Stimulated activated CD4-positive, alpha-beta T cell treated with anti-CD3 and anti-CD28 coated beads, TNF-alpha, amount 100 ng/mL, for 48 hours (primary cell): ENCODE measurements around the gene ALDH9A1.
"Not testable (repeated sequence)": the region's sequence is repeated elsewhere in the genome, so short reads cannot be mapped to it uniquely, and the experiment has no call there.

Experiments
- DNase-seq, 3 donors: peaks; one replicate each; pipeline ENCODE4 v3.0.0-alpha.2; 2020; ENCODE audit warnings: low read depth in 3 of 3

The ALDH9A1 gene

DNA sequence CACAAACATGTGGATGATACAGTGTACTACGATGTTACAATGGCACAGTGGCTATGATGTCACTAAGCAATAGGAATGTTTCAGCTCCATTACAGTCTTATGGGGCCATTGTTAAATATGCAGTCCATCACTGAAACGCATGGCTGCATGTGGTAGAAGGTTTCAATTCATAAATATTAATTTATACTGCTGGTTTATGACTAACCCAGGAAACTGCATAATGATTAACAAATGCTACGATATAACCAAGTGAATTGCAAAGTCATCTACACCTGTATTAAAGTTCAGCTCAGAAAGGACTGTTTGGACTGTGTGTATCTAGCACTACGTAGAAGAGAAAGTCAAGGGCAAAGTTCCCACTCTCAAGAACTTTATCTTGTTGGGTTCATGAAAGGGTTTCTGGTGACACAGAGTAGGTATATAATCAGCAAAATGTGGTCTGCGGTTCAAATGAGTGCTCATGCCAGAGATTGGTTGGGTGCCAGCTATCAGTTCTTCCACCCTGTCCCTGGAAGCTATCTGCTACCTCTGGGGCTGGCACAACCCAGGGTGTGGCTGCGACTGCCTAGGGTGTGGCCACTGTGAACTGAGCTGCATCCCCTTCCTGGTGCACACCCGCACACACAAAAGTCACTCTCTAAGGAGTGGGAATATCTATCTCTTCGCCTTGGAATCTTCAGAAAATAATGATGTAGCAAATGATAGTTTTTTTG, 52.6 kb downstream of the ALDH9A1 start:
- DNase-seq, result no peak

GRCh38 chr1:165644064-165644735, 54.2 kb downstream of the ALDH9A1 start:
- DNase-seq, result no peak

GRCh38 chr1:165641231-165641987, 57.0 kb downstream of the ALDH9A1 start:
- DNase-seq, result no peak

DNA sequence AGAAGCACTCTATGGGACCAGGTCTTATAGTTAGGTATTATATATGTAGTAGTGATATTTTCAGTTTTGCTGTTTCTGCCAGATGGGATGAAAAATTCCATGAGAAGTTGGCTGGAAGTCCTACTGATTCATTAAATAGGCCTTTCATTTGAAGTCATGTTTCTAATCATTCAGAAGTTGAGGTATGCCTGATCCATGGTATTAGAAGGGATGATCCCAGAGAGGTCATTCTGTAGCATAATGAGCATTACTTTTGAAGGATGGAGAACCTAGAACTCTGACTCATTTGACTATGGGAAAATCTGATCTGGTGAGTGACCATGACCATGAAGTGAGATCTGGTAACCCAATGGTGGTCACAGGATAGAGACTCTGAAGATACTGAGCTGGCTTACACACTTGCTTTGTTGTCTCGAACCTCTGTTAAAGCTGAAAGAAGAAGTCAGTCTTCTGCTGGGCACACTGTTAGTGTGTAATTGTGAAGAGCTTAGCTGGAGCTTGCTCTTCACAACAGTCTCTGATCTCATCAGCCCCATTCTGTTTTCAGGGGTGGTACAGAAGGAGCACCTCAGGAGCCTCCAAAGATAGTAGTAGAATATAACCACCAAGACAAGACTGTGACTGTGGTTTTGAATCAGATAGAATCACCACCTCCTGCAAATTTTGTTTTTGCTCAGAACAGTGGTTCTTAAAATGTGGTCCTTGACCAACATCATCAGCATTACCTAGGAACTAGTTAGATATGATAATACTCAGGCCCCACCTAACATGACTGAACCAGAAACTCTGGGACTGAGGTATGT, 58.3 kb downstream of the ALDH9A1 start:
- no peak for DNase-seq

DNA sequence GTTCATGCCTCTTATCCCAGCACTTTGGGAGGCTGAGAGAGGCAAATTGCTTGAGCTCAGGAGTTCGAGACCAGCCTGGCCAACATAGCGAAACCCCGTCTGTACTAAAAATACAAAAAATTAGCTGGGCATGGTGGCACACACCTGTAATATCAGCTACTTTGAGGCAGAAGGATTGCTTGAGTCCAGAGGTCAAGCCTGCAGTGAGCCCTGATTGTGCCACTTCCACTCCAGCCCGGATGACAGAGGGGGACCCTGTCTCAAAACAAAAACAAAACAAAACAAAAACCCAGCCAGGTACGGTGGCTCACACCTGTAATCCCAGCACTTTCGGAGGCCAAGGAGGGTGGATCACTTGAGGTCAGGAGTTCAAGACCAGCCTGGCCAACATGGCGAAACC, 60.2 kb downstream of the ALDH9A1 start:
- DNase-seq, result not testable (repeated sequence)

- DNase-seq, result no peak
Measured at GRCh38 chr1:165637427-165637826, 60.9 kb downstream of the ALDH9A1 start.

- DNase-seq, result no peak
Measured at GRCh38 chr1:165635823-165636222, 62.5 kb downstream of the ALDH9A1 start.

DNA sequence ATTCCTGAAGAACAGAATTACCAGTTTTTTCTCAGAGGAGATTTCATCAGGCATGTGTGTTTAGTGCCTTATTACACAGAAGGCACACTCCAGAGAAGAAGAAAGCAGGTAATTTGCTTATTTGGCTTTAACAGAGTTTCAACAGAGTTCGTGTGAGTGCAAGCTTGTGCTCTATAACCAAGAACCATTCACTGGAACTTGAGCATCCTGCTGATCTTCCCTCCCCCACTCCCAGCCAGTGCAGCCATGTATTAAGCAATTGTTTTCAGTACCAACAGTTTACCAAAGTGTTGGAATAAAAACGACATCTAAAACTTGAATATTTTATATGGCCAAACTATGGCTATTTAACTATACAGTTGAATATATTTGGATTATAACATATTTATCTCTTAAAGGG, 63.0 kb downstream of the ALDH9A1 start:
- no peak for DNase-seq

- no peak for DNase-seq
Measured at GRCh38 chr1:165634154-165634921, 64.0 kb downstream of the ALDH9A1 start.

DNA sequence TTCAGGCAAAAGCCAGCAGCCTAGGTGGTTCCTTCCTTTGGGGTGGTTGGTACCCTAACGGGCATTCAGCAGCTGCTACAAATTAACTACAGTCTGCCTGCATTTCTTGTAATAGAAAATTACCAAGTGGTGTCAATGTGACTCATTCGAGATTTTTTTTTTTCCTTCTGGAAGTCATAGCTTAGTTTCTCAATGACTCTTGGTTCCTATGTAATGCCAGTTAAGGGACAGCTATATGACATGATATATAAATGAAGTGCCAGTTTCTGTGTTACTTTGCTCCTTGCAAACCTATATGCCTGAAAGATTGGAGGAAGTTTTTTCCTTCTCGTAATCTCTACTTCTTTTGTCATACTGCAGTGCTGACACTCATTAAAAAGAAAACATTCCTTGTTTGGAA, 64.7 kb downstream of the ALDH9A1 start:
- DNase-seq, result no peak

DNA sequence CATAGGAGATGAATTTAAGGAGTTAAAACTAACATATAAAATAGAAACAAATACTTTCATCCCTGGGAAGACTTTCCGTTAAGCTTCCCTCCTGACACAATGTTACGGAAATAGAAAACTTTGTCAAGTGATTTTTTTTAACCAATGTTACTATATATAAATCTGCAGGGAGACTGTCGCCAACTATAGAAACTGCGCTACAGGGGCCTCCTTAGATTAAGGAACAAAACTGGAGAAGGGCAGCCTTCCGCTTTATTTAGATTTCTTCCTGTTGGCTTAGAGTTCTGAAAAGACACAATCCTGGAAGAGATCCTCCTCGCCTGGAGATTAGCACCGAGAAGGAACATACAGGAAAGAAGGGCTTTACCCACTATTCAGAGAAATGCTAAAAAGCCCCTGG, 65.9 kb downstream of the ALDH9A1 start:
- DNase-seq, result no peak

DNA sequence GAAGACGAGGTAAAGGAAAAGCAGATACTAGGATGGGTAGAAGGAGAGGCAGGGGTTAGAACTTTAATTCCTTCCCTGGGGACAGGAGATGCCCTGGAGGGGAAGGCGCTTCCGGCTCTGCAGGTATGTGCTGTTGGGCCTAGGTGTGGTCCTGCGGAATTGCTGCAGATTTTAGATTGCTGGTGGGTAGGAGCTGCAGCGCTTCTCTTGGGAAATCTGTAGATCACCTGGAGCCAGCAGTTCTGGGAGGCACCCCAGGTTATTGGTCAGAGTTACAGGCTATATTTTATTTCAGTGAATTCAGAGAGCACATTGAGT, 66.3 kb downstream of the ALDH9A1 start:
- DNase-seq, result no peak

DNA sequence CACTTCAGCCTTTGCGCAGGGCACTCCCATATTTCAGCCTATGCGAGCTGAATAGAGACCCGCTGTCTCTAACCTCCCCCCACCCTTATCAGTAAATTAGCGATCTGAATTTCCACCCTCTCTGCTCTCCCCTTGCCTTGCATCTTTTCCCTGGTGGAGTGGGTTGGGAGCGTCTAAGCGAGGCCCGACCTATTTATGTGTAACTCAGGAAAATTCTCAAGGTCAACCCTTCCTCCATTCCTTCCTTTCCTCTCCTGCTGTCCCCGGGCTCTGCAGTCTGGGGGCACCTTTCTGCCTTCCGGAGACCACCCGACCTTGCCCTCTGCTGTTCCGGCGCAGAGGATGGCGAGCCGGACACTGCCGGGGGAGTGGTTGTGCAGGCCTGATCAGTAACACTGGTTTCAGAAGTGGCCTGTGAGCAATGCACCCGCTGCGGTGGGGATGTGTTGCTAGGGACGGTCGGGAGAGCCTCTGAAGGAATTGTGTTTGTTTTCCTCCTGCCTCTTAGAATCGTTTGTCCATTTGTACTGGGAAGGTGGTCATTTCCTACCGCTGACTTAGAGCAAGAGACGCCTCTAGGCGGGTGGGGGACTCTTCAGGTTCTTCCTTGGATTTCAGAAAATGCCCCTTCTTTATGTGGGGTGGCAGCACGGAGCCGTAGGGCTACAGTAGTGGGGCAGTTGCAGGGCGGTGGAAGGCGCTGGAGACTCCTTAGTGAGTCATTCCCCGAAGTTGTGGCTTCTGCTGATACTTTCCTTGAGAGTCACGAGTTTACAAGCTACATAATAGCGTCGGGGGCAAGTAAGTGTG, 66.8 kb downstream of the ALDH9A1 start:
- DNase-seq, result peak; percentile 23 to 42 (median 27)

DNA sequence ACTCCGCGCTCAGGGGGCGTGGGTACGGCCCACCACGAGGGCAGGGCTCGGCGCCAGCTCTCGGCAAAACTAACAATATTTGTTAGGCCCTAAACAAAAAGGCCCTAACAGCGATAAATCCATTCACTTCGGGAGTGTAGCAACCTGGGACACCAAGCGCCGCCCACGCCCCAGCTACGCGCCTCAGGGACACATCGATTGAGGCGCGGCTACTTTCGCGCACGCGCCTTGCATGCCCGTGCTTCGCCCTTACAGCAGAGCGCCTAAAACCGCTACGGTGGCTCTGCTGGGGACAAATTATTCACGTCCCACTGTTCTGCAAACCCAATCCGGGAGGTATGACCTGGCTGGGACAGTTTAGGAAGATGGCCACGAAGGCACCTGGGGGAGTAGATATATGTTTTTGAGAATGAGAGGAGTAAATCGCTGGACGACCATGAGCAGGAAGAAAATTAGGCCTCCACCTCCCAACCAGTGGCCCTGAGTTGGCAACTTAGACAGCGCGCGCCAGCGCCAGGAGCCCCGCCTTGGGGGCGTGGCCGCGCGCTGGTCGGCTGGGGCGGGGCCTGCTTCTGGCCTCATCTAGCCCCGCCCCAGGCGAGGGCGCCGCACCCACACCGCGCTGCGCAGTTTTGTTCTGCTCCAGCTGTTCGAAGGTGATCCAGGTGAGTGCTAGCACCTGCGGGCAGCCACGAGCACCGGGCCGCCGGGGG, 67.6 kb downstream of the ALDH9A1 start, which contains the start of gene MGST3:
MGST3 (plus strand) TSS at position 606 of the 713 bp plus-strand sequence. CDS start 18,614 bp downstream, outside the sequence.
- DNase-seq, result peak; percentile 88 to 97 (median 93)

DNA sequence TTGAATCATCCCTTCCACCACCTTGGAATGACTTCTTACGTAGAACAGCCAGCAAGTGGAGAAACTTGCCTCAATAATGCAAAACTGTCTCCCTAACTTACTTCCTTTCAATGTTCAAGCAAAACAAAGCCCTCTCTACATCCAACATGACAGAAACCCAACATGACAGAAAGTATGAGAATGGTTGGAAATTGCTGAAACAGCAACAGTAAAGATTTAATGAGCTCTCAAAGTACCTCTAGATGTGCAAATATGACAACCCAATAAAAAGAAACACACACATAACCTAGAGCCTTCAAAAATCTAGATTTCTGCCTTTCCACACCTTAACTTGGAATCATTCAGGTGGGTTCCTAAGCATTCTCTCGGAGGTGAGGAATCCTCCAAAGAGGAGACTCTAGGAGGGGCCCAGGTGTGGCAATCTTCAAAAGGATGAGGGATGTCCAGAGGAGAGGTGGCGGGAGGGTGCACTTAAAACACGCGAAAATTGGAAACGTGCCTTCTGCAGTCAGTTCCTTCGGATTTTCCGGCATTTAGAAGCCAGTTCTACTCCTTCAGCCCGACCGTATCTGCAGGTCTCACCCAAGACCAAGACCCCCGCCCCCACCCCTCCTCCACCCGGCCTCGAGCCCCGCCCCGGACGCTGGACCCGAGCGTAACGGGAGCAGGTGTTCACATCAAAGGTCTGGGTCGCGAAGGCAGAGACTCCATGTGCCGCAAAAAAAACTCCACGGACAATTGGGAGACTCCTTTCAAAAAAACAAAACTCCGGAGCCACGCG, 68.3 kb downstream of the ALDH9A1 start:
- DNase-seq, result peak in 1 of 3 donors; percentile 3

DNA sequence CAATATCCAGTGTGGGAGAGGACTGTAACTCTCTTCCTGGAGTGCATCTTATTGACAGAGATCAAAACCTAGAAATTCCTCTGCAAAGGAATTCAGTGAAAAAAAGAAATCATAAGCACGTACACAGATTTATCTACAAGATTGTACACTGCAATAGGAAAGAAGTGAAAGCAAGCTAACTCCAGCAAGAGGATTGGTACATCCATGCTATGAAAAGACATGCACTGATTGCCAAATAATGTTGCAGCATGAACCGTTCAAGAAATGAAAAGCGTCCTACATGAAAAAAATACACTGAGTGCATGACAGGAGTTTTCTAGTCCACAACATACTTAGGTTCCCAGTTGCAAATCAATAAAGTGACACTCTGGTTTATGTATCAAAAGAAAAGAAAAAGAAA, 69.2 kb downstream of the ALDH9A1 start:
- DNase-seq, result no peak

DNA sequence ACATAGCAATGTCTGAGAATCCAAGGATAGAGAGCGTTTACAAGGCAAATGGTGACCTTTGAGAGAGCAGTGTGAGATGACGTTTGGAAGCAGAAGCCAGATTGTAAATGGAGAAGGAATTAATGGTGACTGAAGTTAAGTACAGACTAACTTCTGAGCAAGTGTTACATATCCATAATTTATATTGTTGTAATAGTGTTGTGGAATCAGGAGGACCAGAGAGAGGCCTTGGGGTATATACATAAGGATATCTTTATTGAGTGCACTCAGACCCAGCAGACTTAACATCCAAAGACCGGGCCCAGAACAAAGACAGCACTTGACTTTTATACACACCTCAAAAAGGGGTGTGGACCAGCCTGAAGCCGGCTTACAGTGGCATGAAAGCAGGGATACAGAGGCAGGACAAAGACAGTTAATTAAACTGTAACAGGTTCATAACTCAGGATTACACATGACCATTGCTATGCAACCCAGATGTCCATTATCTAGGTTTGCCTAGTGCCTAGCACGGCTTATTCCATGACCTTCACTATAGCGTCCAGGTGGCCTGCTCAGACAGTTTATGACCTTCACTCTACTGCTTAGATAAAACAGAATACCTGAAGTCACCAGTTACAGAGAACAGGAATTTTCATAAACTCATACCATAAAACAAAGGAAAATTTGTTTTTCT, 70.1 kb downstream of the ALDH9A1 start:
- DNase-seq, result no peak

DNA sequence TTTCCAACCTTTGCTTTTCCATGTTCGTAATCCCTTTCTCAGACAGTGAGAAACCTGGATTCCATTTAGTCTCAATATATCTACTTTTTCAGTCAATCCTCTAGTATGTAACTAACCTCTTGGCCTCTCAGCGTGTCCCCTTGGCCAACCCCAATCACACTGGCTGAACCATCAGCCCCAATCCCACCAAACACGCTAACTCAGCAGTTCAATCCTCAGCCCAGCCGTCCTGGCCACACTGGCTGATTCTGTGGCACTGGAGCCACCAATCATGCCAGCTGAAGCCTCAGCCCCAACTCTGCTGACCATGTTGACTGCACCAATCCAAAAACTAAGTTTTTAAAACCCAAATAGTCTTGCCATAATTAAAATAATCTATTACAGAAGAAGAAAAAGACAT, 73.9 kb downstream of the ALDH9A1 start:
- no peak for DNase-seq
